ENCODE results near the gene PYURF.

Gene PYURF

GRCh38 chr4:88478247-88478646 is 45.3 kb downstream of the PYURF start:
- no peak overlapping the region for H3K4me3 ChIP-seq (ENCODE audit: low read length)
- no peak for DNase-seq (ENCODE audit: low read depth)
- no peak for TF ChIP-seq CTCF (conservative IDR thresholded peaks at IDR 0.05; ENCODE audit: low read length)

GRCh38 chr4:88477229-88477860 is 46.2 kb downstream of the PYURF start:
- no peak overlapping the region for H3K4me3 ChIP-seq (ENCODE audit: low read length)
- TF ChIP-seq CTCF (conservative IDR thresholded peaks at IDR 0.05; ENCODE audit: low read length), result no peak
- DNase-seq (ENCODE audit: low read depth), result no peak
